22Rv1 (cell line): Measurements from ENCODE around the gene SP9.

ENCODE experiments used
- CTCF ChIP-seq: fragments of 450-650 bp; IDR thresholded peaks from 2 replicates; pipeline ENCODE4 v1.5.1; 2017; ENCODE audit warnings: mild to moderate bottlenecking
- ZFX ChIP-seq: fragments of 450-650 bp; IDR thresholded peaks from 2 replicates; pipeline ENCODE4 v1.6.1; 2017; ENCODE audit warnings: antibody characterized with exemption, borderline replicate concordance

DNA sequence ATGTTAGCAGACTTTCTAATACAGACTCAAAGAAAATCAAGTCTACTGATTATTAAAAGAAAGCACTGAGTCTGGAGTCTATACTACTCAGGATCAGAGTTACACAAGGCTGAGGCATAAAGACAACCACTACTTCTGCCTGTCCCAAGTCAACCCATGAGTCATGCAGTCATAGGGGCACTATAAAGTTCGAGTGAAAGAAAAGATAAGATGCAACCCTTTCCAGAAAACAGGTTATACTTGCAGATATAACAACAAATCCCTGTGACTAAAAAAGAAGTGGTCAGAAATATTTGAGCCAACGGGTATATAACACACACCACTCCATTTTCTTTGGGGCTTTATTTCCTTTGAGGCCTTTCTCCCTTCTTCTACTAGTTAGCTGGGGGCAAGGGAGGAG, 42.2 kb downstream of the SP9 start:
- TF ChIP-seq CTCF (no peak), ZFX (no peak)
